GM21367 (cell line): ENCODE results near the gene EFNA5.
"Not testable (repeated sequence)": the region's sequence is repeated elsewhere in the genome, so short reads cannot be mapped to it uniquely, and the experiment has no call there.

Experiments used
- ATAC-seq: cut with Tn5 transposase; IDR thresholded peaks from one replicate; pipeline ENCODE4 v1.9.1; 2021; ENCODE audit not compliant: unreplicated experiment

The EFNA5 gene

DNA sequence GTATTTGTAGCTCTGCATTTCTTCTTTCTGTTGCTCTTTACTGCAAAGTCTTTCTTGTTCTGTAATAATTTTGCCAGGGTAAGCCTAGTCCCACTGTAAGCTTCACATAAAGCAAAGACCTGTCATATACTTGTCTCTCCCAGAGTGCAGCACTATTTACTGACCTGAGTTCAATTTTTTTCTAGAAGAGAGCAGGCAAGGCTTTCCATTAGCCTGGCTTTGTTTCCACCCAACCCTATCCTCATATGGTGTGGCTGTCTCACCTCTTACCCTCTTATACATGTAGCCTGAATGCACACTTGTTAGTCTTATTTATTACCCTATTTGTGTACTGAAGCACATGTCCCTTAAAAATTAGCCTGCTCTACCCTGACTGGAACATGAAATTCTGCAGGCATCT is 170.4 kb downstream of the EFNA5 start:
- no peak for ATAC-seq

DNA sequence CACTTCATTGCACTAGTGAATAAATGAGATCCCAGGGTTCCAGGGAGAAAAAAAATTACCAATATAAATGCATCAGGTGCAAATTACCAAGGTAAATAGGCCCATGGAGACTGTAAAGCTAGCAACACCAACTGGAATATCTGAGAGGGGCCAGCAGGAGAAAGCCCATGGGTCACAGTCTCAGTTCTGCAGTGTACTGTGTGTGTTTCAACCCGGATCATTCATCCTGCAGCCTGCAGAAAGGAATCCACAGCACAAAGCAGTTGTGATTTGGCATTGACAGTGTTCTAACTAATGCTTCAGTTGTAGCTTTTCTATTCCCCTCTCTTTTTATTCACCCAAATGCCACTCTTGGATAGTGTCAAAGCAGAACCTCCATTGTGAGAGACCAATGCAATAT is 171.0 kb downstream of the EFNA5 start:
- no peak for ATAC-seq

GRCh38 chr5:107499237-107499636 is 171.5 kb downstream of the EFNA5 start:
- ATAC-seq: no peak

- no peak for ATAC-seq
These were observed 174.3 kb downstream of the EFNA5 start for GRCh38 chr5:107496466-107496865.

DNA sequence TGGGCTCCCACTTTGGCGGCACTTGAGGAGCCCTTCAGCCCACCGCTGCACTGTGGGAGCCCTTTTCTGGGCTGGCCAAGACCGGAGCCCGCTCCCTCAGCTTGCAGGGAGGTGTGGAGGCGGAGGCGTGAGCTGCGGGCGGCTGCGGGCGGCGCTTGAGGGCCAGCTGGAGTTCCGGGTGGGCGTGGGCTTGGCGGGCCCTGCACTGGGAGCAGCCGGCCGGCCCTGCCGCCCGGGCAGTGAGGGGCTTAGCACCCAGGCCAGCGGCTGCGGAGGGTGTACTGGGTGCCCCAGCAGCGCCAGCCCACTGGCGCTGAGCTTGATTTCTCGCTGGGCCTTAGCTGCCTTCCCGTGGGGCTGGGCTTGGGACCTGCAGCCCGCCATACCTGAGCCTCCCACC is 176.6 kb downstream of the EFNA5 start:
- not testable (repeated sequence) for ATAC-seq

DNA sequence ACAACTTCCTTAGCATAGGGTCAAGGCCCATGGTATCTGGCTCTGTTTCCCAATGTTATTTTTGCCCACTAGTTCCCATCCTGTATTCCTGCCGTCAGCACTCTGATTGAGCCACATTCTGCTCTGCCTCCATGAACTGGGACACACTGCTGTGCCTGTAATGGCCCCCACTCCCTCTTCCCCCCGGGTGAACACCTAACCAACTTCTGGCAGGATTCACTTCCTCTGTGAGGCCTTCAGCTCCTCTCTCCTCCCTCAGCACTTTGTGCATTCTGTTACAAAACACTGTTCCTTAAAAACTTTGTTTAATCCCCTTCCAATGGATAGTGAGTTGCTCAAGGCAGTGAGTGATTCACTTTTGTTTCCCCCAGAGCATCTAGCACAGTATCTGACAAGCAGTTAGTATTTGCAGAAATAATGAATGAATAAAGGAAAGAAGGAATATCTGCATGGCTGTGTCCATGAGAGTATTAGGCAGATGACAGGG is 183.6 kb downstream of the EFNA5 start:
- ATAC-seq: no peak

DNA sequence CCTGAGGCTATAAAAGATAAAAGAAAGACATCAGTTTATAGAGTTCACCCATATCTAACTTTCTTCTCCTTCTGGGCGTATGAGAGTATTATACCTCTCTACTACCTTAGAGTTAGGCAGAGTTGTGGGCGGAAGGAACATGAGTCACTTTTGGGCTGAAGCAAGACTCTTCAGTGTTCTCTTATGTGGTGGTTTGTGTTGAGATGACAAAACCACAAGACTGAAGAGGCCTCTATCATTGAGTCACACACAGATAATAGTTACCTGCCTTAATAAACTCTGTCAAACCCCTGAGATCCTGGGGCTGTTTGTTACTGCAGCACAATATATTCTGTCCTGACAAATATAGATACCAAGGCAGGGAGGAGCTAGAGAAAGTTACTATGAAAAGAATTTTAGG is 184.2 kb downstream of the EFNA5 start:
- ATAC-seq: peak; percentile 70

DNA sequence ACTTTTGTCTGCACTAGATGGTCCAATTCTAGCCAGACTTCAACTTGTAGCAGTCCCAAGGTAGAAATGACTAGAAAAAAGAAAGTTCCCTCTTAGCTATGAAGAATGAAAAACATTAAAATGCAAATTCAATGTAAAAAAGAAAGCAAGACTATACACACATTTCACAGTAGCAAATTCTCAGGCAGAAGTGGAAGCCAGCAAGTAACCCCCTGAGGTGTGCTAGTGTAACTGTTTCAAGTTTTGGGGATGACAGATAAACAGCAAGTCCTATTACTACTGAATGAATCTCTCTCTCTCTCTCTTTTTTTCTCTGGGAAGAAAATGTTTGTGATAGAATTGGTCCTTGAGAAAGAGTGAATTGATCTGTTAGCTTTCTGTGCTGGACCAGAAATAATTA is 185.6 kb downstream of the EFNA5 start:
- ATAC-seq: peak; percentile 54

GRCh38 chr5:107484281-107484680 is 186.5 kb downstream of the EFNA5 start:
- ATAC-seq: no peak

- no peak for ATAC-seq
These were observed 187.3 kb downstream of the EFNA5 start for GRCh38 chr5:107483231-107484024.

GRCh38 chr5:107478068-107478641 is 192.6 kb downstream of the EFNA5 start:
- ATAC-seq: no peak

DNA sequence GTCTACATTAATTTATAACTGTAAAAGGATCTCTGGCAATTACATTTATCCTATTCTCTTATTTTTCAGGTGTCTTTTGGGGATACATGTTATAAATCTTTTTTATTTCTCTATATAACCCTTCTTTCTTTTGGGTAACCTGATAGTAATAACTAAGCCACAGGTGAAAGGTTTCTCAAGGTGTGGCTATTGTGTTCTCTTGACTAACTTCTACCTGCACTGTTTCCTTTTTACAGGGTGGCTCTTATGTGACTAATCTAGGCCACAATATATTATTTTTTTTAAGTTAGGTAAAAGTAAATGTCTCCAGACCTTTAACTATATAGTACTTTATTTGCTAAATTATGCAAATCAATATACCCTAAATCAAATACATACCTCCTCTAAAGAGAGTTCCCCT is 193.2 kb downstream of the EFNA5 start:
- no peak for ATAC-seq

- peak; percentile 94 for ATAC-seq
These were observed 194.0 kb downstream of the EFNA5 start for GRCh38 chr5:107476783-107477182.

GRCh38 chr5:107474716-107475489 is 195.8 kb downstream of the EFNA5 start:
- ATAC-seq: peak; percentile 33

DNA sequence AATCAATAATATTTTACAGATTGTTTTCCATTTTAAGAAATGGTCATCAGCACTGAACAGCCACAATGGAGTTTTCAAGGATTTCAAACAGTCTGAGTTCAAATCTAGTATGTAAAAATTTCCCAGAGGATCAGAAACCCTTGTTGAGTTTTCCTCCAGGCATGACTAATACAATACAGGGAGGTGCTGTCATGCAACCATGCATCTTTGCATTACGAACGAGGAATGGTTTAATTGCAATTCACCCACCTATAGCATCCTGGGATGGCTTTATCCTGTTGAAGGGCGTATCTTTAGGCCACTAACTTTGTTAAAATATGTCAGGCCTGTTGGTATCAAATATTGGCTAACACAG is 196.4 kb downstream of the EFNA5 start:
- ATAC-seq: no peak

GRCh38 chr5:107472620-107473064 is 198.1 kb downstream of the EFNA5 start:
- ATAC-seq: no peak

DNA sequence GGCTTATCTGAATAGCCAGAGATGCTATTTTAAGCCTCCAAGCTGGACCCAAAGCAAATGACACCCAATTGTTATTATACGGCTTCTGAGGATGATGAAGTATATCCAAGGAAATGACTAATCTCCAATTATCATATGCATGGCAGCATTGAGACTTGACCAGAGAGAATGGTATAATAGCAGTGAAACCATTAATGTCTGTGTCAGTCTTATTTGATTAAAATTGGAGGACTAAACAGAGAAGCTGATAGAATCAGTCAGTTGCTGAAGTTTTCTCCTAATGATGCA is 200.5 kb downstream of the EFNA5 start:
- ATAC-seq: no peak

DNA sequence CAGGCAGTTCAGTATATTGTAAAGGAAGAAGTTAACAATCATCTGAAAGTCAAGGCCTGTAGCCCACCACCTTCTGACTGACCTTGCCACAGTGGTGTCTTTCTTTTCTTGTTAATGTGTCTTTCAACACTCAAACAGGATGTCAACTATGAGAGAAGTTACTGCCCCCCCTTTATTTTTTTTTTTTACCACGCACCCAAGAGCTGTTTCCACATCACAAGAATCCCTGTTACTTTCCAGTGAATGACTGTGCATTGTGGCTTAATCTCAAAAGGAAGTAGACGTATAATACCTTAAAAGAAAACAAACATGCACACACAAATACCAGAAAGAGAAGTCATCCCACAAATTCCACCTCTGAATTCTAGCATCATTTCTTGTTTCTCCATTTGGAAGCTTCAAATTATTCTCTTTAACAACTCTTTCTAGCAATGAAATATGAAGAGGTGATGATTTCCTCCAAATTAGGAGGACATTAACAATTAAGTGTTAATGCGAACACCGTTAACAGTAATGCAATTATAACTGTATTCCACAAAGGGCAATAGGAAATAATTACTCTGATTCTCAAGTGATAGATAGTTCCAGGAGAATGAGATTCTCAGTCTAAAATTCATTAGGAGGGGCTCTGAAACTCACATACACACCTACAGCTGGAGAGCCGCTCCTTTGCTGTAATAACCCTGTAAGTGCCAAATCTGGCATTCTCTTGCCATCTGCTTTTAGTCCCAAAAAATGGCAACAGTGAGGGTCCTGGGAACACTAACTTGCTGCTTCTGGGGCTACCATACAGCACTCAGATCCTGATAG is 201.0 kb downstream of the EFNA5 start:
- ATAC-seq: no peak

GRCh38 chr5:107469064-107469463 is 201.7 kb downstream of the EFNA5 start:
- no peak for ATAC-seq

- no peak for ATAC-seq
These were observed 202.5 kb downstream of the EFNA5 start for GRCh38 chr5:107468276-107468675.
